22Rv1 (cell line): ENCODE results near the gene STARD3.

Source experiments
- CTCF ChIP-seq: fragments of 450-650 bp; IDR thresholded peaks from 2 replicates; pipeline ENCODE4 v1.5.1; 2017; ENCODE audit warnings: mild to moderate bottlenecking
- ZFX ChIP-seq: fragments of 450-650 bp; IDR thresholded peaks from 2 replicates; pipeline ENCODE4 v1.6.1; 2017; ENCODE audit warnings: antibody characterized with exemption, borderline replicate concordance

- TF ChIP-seq CTCF (no peak), ZFX (no peak)
Measured at GRCh38 chr17:39615434-39615833, 21.5 kb upstream of the STARD3 start.
